ENCODE data around the gene KXD1.

Gene KXD1

GRCh38 chr19:18608805-18609716 lies 51.4 kb downstream of the KXD1 start:
- H3K27ac ChIP-seq (ENCODE audit: low read depth, low read length), result no peak overlapping the region
- H3K4me1 ChIP-seq (ENCODE audit: control insufficient read depth, insufficient read depth, low read length), result peaks cover 3% of the 10 kb centered on the region
- H3K4me3 ChIP-seq (ENCODE audit: low read length), result no peak overlapping the region
- H3K36me3 ChIP-seq (ENCODE audit: control insufficient read depth, insufficient read depth, low read length), result no peaks in the 10 kb centered on the region
- peaks cover 82% of the 10 kb centered on the region for H3K27me3 ChIP-seq (ENCODE audit: control insufficient read depth, insufficient read depth, low read length)
- no peak overlapping the region for H3K9ac ChIP-seq (ENCODE audit: low read length)

DNA sequence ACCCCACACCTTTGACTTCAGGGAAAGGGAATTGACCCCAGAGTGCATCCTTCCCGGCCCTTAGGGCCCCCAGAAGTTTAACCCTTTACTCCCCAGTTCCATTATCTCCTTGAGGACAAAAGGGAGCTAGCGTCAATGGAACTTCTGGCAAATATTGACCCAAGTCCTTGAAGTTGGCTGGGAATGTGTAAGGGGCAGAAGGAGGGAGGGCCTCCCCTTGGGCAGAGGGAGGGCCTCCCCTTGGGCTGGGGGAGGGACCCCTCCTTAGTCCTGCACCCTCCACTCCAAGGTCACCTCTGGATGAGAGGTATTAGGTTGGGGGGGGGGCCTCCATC lies 52.0 kb downstream of the KXD1 start:
- Histone ChIP-seq H3K4me1 (ENCODE audit: control insufficient read depth, insufficient read depth, low read length) (peaks cover 3% of the 10 kb centered on the region), H3K4me3 (ENCODE audit: low read length) (no peak overlapping the region), H3K27me3 (ENCODE audit: control insufficient read depth, insufficient read depth, low read length) (peaks cover 77% of the 10 kb centered on the region), H3K36me3 (ENCODE audit: control insufficient read depth, insufficient read depth, low read length) (no peaks in the 10 kb centered on the region), H3K9ac (ENCODE audit: low read length) (no peak overlapping the region), H3K27ac (ENCODE audit: low read depth, low read length) (no peak overlapping the region)

DNA sequence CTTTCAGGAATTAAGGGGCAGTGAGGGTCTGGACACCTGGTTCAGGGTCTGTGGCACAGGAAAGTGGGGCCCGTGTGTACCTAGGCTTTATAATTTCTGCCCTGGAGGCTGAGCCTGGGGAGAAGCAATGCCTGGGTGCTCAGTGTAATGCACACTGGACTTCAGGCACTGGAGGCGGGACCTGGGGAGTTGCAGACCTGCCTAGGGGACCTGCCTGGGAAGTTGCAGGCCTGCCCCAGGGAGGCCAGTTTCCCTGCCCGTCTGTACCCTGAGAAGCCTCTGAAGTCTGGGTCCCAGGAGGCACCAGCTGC lies 52.5 kb downstream of the KXD1 start:
- H3K4me3 ChIP-seq (ENCODE audit: low read length), result no peak overlapping the region
- H3K27me3 ChIP-seq (ENCODE audit: control insufficient read depth, insufficient read depth, low read length), result peaks cover 72% of the 10 kb centered on the region
- no peak overlapping the region for H3K27ac ChIP-seq (ENCODE audit: low read depth, low read length)
- no peaks in the 10 kb centered on the region for H3K36me3 ChIP-seq (ENCODE audit: control insufficient read depth, insufficient read depth, low read length)
- H3K4me1 ChIP-seq (ENCODE audit: control insufficient read depth, insufficient read depth, low read length), result peaks cover 3% of the 10 kb centered on the region
- H3K9ac ChIP-seq (ENCODE audit: low read length), result no peak overlapping the region

DNA sequence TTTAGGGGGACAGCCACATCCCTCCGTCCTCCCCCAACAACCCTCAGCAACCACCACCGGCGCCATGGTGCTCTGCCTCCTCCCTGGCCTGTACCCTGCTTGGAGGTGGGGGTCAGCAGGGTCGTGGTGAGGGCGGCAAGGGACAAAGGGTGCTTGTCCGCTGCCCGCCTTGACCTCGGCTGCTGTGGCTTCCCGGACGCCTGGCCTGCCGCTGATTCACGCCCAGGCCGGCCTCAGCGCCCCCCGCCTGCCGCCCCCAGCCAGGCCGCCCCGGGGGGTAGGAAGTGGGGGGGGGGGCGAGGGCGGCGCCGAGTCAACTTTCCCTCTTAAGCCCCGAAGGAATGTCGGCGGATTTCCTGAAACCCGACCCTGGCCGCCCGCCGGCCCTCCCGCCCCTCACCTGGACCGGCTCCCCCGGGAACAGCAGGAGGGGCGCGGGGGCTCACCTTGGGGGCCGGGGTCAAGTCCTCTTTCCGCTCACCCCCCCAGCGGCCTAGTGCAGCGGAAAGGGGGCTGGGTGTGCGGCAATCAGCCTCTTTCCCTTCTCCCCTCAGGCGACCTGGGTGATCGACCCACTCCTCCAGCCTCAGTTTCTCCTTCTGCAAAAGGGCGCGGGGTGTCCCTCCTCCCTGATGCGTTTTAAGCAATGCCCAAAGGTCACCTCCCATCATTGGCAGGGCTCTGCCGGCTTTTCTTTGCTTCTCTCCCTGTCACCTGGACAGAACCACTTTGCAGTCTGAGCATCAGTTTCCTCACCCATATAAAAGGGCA lies 53.1 kb downstream of the KXD1 start:
- Histone ChIP-seq H3K9ac (ENCODE audit: low read length) (no peak overlapping the region), H3K4me1 (ENCODE audit: control insufficient read depth, insufficient read depth, low read length) (peaks cover 3% of the 10 kb centered on the region), H3K27me3 (ENCODE audit: control insufficient read depth, insufficient read depth, low read length) (peaks cover 67% of the 10 kb centered on the region), H3K27ac (ENCODE audit: low read depth, low read length) (no peak overlapping the region), H3K4me3 (ENCODE audit: low read length) (no peak overlapping the region), H3K36me3 (ENCODE audit: control insufficient read depth, insufficient read depth, low read length) (no peaks in the 10 kb centered on the region)

GRCh38 chr19:18611327-18612050 lies 53.8 kb downstream of the KXD1 start:
- no peaks in the 10 kb centered on the region for H3K36me3 ChIP-seq (ENCODE audit: control insufficient read depth, insufficient read depth, low read length)
- H3K4me1 ChIP-seq (ENCODE audit: control insufficient read depth, insufficient read depth, low read length), result peaks cover 3% of the 10 kb centered on the region
- H3K27ac ChIP-seq (ENCODE audit: low read depth, low read length), result no peak overlapping the region
- peaks cover 64% of the 10 kb centered on the region for H3K27me3 ChIP-seq (ENCODE audit: control insufficient read depth, insufficient read depth, low read length)
- H3K9ac ChIP-seq (ENCODE audit: low read length), result no peak overlapping the region
- peak overlapping the region; percentile 40 for H3K4me3 ChIP-seq (ENCODE audit: low read length)

- Histone ChIP-seq H3K36me3 (ENCODE audit: control insufficient read depth, insufficient read depth, low read length) (no peaks in the 10 kb centered on the region), H3K4me1 (ENCODE audit: control insufficient read depth, insufficient read depth, low read length) (peaks cover 3% of the 10 kb centered on the region), H3K9ac (ENCODE audit: low read length) (no peak overlapping the region), H3K27me3 (ENCODE audit: control insufficient read depth, insufficient read depth, low read length) (peaks cover 61% of the 10 kb centered on the region), H3K4me3 (ENCODE audit: low read length) (peak overlapping the region; percentile 40), H3K27ac (ENCODE audit: low read depth, low read length) (no peak overlapping the region)
These were observed 54.5 kb downstream of the KXD1 start for GRCh38 chr19:18612051-18612771.

DNA sequence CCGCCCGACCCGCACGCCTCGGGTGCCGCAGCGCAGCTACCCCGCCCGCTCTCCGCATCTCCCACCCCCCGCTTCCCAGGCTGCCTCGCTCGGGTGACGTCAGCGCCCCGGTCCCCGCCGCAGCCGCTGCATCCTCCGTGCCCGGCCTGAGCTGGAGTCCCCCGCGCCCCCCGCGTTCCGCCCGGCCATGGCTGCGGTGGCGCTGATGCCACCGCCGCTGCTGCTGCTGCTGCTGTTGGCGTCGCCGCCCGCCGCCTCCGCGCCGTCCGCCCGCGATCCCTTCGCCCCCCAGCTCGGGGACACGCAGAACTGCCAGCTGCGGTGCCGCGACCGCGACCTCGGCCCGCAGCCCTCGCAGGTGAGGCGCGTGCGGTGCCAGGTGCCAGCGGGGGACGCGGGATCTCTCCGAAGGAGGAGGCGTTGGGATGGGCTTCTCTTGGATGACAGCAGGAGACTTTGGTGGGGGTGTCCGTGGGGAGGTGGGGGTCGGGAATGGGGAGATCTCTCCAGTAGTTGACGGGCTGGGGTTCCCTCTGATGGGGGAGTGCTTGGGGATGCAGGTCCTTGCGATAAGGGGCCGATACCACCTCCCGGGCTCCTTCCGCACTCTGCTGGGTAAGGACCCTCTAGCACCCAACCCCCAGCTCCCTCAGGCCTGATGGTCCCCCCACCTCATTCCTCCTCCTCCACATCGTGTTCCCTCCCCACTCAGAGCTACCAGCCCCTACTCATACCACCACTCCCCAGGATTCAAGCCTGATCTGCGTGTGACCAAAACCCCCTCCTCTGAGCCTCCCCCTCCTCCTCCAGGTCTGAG lies 55.3 kb downstream of the KXD1 start, which contains the start of gene TMEM59L:
TSS of gene TMEM59L (plus strand) at position 99 of the 817 bp plus-strand sequence. CDS start at position 188, 89 bp downstream.
- peaks cover 53% of the 10 kb centered on the region for H3K27me3 ChIP-seq (ENCODE audit: control insufficient read depth, insufficient read depth, low read length)
- H3K36me3 ChIP-seq (ENCODE audit: control insufficient read depth, insufficient read depth, low read length), result no peaks in the 10 kb centered on the region
- no peak within 1 kb of the TSS for H3K27ac ChIP-seq (ENCODE audit: low read depth, low read length)
- peak within 1 kb of the TSS; percentile 40 for H3K4me3 ChIP-seq (ENCODE audit: low read length)
- no peak within 1 kb of the TSS for H3K9ac ChIP-seq (ENCODE audit: low read length)
- peaks cover 3% of the 10 kb centered on the region for H3K4me1 ChIP-seq (ENCODE audit: control insufficient read depth, insufficient read depth, low read length)

DNA sequence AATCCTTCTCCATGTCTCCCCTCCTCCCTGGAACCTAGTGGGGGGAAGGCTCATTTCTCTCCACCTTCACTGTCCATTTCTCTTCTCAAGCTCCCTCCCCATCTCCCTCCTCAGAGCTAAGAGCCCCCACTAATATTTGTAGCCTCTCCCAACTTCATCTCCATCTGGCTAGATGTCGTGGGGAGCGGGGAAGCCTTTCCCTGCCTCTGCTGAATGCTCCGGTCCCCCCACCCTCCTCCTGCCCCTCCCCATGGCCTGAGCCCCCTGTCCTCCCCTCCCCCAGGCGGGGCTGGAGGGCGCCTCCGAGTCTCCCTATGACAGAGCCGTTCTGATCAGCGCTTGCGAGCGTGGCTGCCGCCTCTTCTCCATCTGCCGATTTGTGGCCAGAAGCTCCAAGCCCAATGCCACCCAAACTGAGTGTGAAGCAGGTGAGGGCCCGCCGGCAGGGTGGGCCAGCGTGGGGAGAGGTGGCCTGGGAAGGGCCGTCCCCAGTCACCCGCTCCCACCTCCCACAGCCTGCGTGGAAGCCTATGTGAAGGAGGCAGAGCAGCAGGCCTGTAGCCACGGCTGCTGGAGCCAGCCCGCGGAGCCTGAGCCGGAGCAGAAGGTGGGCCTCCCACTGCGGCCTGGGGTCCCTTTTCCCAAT lies 56.0 kb downstream of the KXD1 start:
- Histone ChIP-seq H3K36me3 (ENCODE audit: control insufficient read depth, insufficient read depth, low read length) (no peaks in the 10 kb centered on the region), H3K27ac (ENCODE audit: low read depth, low read length) (no peak overlapping the region), H3K9ac (ENCODE audit: low read length) (no peak overlapping the region), H3K4me1 (ENCODE audit: control insufficient read depth, insufficient read depth, low read length) (peaks cover 3% of the 10 kb centered on the region), H3K4me3 (ENCODE audit: low read length) (no peak overlapping the region), H3K27me3 (ENCODE audit: control insufficient read depth, insufficient read depth, low read length) (peaks cover 46% of the 10 kb centered on the region)

DNA sequence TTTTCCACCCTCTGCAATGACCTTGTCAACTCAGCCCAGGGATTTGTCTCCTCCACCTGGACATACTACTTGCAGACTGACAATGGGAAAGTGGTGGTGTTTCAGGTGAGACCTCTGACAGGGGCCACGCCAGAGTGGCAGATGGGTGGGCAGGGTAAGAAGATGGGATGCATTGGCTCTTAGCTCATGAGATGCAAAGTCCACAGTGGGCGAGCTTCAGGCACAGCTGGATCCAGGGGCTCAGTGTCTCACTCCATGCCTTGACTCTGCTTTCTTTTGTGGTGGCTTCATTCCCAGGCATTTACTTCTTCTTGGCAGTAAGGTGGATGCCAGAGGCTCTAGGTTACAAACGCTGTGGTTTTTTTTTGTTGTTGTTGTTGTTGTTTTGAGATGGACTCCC lies 58.4 kb downstream of the KXD1 start:
- no peak overlapping the region for H3K27ac ChIP-seq (ENCODE audit: low read depth, low read length)
- peaks cover 3% of the 10 kb centered on the region for H3K4me1 ChIP-seq (ENCODE audit: control insufficient read depth, insufficient read depth, low read length)
- H3K4me3 ChIP-seq (ENCODE audit: low read length), result no peak overlapping the region
- peaks cover 25% of the 10 kb centered on the region for H3K27me3 ChIP-seq (ENCODE audit: control insufficient read depth, insufficient read depth, low read length)
- H3K36me3 ChIP-seq (ENCODE audit: control insufficient read depth, insufficient read depth, low read length), result no peaks in the 10 kb centered on the region
- H3K9ac ChIP-seq (ENCODE audit: low read length), result no peak overlapping the region

- H3K4me1 ChIP-seq (ENCODE audit: control insufficient read depth, insufficient read depth, low read length), result no peaks in the 10 kb centered on the region
- no peak overlapping the region for H3K9ac ChIP-seq (ENCODE audit: low read length)
- H3K36me3 ChIP-seq (ENCODE audit: control insufficient read depth, insufficient read depth, low read length), result no peaks in the 10 kb centered on the region
- H3K27ac ChIP-seq (ENCODE audit: low read depth, low read length), result no peak overlapping the region
- H3K27me3 ChIP-seq (ENCODE audit: control insufficient read depth, insufficient read depth, low read length), result peaks cover 13% of the 10 kb centered on the region
- H3K4me3 ChIP-seq (ENCODE audit: low read length), result no peak overlapping the region
These were observed 59.9 kb downstream of the KXD1 start for GRCh38 chr19:18617562-18617961.

GRCh38 chr19:18618236-18618635 lies 60.6 kb downstream of the KXD1 start:
- Histone ChIP-seq H3K4me3 (ENCODE audit: low read length) (no peak overlapping the region), H3K4me1 (ENCODE audit: control insufficient read depth, insufficient read depth, low read length) (no peaks in the 10 kb centered on the region), H3K27ac (ENCODE audit: low read depth, low read length) (no peak overlapping the region), H3K27me3 (ENCODE audit: control insufficient read depth, insufficient read depth, low read length) (peaks cover 8% of the 10 kb centered on the region), H3K9ac (ENCODE audit: low read length) (no peak overlapping the region), H3K36me3 (ENCODE audit: control insufficient read depth, insufficient read depth, low read length) (no peaks in the 10 kb centered on the region)
